Activated naive CD4-positive, alpha-beta T cell treated with anti-CD3 and anti-CD28 coated beads for 36 hours (primary cell): ENCODE data around the gene SPINK4. TPM values are rescaled to one million over a fixed set of nuclear protein-coding genes. Genes with fewer than 3 reads are reported as not detected.

Source experiments
- CTCF ChIA-PET: fragments of 350-600 bp; sonication (Branson Sonifier 250); formaldehyde crosslinking; loops from one replicate; lab custom pipeline; 2021; ENCODE audit warnings: antibody characterized with exemption; lab: Charles Lee
- DNase-seq: peaks from one replicate; pipeline ENCODE4 v3.0.0-alpha.2; 2020
- H3K27ac Mint-ChIP-seq: one replicate; pipeline ENCODE4 v1.8.0; 2021; ENCODE audit warnings: mild to moderate bottlenecking, mixed read lengths
- H3K27me3 Mint-ChIP-seq: one replicate; pipeline ENCODE4 v1.8.0; 2021; ENCODE audit warnings: low read depth, mixed read lengths
- H3K36me3 Mint-ChIP-seq: one replicate; pipeline ENCODE4 v1.8.0; 2021; ENCODE audit warnings: low read depth, mixed read lengths
- H3K4me1 Mint-ChIP-seq: one replicate; pipeline ENCODE4 v1.8.0; 2021; ENCODE audit warnings: low read depth, mixed read lengths
- H3K4me3 Mint-ChIP-seq: one replicate; pipeline ENCODE4 v1.8.0; 2021; ENCODE audit warnings: mild to moderate bottlenecking, moderate library complexity, mixed read lengths
- H3K9me3 Mint-ChIP-seq: one replicate; pipeline ENCODE4 v1.8.0; 2021; ENCODE audit warnings: mixed read lengths
- intact Hi-C: fragments of 100-400 bp; cut with micrococcal nuclease; formaldehyde crosslinking; loops from one replicate; pipeline ENCODE4 v1.15.1; 2023
- total RNA-seq, 2 experiments: library from RNA; stranded (reverse); gene quantifications; one replicate each; pipeline ENCODE4 v1.2.3, GENCODE V29; 2021

Gene SPINK4
- total RNA-seq, 2 experiments from 2014 or later: not detected

DNA sequence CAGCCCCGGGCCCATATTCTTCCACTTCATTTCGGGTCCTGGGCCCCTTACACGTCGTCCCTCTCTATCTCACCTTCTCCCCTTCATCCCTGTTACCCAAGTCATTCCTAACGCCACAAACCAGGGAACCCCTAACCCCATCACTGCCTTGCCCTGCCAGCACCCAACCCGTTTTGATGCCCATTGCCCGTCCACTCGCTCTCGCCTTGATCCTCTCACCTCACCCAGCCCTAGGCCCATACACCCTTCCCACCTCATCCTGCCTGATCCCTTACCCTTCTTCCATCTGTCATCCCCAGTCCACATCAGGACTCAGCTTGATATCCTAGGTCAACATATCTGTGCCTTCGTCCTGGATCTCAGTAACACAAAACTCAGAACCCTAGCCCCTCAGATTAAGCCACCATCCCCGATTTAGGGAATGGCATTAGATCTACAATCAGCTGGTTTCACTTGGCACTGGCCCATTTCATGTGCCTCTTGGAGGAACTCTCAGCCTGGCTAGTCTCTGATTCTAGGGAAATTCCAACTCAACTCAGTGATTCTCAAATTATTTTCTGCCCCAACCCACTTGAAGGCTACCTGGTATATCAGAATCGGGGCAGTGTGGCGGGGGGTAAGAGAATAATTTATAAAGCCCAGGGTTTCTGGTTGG, 25.4 kb downstream of the SPINK4 start:
- Mint-ChIP-seq H3K27me3 (no peaks in the 10 kb centered on the region), H3K4me1 (peaks cover 44% of the 10 kb centered on the region), H3K4me3 (peak overlapping the region; percentile 94), H3K27ac (peak overlapping the region; percentile 98), H3K36me3 (peaks cover 44% of the 10 kb centered on the region), H3K9me3 (no peaks in the 10 kb centered on the region)
- DNase-seq: peak; percentile 18
- CTCF ChIA-PET: interaction anchor here (1.1 kb wide), 1 partner anchor 21 kb away, joined by 4 read pairs; no protein-coding TSS in a partner anchor
- intact Hi-C loops: no loop called here

DNA sequence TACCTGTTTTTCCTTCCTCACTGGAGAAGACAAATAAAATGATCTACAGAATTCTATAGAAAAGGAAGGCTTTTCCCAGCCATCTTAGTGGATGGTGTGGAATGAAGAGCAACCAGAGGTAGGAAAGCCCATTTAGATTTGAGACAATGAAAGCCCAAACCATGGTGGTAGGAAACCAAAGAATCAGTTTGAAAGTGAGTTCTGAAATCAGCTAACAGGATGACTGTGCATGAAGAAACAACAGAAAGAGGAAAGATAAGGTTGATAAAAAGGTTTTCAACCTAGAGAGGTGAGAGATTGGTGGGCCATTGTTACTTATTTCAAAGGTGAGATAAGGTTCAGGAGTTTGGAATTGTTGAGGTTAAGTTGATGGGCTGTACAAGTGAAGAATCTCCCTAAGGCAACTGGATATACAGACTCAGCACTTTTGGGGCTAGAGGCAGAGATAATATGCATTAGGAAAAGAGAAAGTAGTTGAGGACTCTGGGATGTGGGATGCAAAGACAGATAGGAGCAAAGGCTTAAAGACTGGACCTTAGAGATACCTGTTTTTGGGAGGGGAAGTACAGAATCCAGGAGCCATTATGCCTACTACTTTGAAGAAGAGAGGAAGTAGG, 27.3 kb downstream of the SPINK4 start:
- H3K27me3 Mint-ChIP-seq: no peaks in the 10 kb centered on the region
- intact Hi-C loops: no loop called here
- H3K4me1 Mint-ChIP-seq: peaks cover 38% of the 10 kb centered on the region
- no peaks in the 10 kb centered on the region for H3K9me3 Mint-ChIP-seq
- H3K4me3 Mint-ChIP-seq: peak overlapping the region; percentile 9
- peak overlapping the region; percentile 98 for H3K27ac Mint-ChIP-seq
- CTCF ChIA-PET: no interaction called here
- DNase-seq: no peak
- H3K36me3 Mint-ChIP-seq: peaks cover 46% of the 10 kb centered on the region

DNA sequence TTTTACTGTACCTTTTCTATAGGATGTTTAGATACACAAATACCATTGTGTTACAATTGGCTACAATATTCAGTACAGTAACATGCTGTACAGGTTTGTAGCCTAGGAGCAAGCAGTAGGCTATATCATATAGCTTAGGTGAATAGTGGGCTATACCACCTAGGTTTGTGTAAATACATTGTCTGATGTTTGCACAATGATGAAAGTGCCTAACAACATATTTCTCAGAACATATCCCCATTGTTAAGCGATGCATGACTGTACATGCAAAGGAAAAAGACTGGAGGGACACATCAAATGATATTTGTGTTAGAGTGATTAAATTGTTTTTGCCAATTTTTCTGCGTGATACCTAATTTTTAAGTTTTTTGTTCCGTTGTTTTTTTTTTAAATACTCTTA, 30.2 kb downstream of the SPINK4 start:
- CTCF ChIA-PET: interaction anchor here (1.3 kb wide), 1 partner anchor 17 kb away, joined by 4 read pairs; no protein-coding TSS in a partner anchor
- Mint-ChIP-seq H3K27me3 (no peaks in the 10 kb centered on the region), H3K36me3 (peaks cover 43% of the 10 kb centered on the region), H3K27ac (no peak overlapping the region), H3K4me3 (no peak overlapping the region), H3K9me3 (no peaks in the 10 kb centered on the region), H3K4me1 (peaks cover 30% of the 10 kb centered on the region)
- intact Hi-C loops: no loop called here
- DNase-seq: no peak

DNA sequence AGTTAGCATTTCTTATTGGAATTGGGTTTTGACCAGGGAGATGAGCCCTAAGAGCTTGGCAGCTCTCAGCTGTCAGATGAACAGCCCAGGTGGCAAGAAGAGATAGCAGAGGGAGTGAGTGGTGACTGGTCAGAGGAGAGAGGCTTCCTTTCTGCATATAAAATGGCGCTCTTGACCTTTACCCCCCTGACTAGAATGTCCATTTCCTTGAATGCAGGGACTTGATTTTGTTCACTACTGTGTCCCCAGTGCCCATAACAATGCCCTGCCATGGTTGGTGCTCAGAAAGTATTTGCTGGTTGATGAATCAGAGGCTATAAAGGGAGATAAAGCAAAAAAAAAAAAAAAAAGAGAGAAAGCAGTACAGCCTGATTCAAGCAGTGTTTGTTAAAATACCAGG, 32.1 kb downstream of the SPINK4 start:
- no peaks in the 10 kb centered on the region for H3K9me3 Mint-ChIP-seq
- CTCF ChIA-PET: interaction anchor here (0.6 to 1.2 kb wide), 2 partner anchors 15 to 81 kb away, joined by 3 to 7 read pairs; no protein-coding TSS in a partner anchor
- H3K4me3 Mint-ChIP-seq: no peak overlapping the region
- H3K36me3 Mint-ChIP-seq: peaks cover 32% of the 10 kb centered on the region
- DNase-seq: no peak
- intact Hi-C loops: no loop called here
- H3K27ac Mint-ChIP-seq: no peak overlapping the region
- no peaks in the 10 kb centered on the region for H3K27me3 Mint-ChIP-seq
- peaks cover 14% of the 10 kb centered on the region for H3K4me1 Mint-ChIP-seq

DNA sequence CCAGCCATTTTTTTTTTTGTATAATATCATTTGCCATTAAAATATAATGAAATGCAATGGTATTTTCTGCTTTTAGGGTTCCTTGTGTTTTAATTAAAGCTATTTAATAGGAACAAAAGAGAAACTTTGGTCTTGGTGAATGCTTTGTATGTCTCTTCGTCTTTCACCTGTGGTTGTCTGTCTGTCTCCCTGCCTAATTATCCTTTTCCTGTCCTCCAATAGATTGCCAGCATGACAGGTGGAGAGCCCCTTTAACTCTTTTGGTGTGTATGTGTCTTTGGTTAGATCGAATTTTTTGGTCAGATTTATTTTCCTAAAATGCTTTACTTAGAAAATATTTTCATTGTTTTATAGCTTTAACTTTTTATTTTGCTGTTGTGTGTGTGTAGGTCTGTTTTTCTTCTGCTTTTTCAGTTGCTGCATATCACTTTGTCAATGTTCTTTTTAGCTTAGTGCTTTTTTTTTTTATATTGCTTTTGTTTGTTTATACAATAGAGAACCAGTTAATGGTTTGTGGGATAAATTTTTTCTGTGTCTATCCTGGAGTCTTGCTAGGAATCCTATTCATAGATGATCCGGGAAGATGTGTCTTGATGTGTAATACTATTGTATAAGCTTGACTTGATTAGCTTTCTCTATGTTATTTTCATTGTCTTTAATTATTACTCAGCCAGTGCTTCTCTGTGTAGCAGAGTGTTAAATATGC, 33.5 kb downstream of the SPINK4 start:
- Mint-ChIP-seq H3K36me3 (peaks cover 37% of the 10 kb centered on the region), H3K9me3 (no peaks in the 10 kb centered on the region), H3K27ac (no peak overlapping the region), H3K4me3 (no peak overlapping the region), H3K27me3 (no peaks in the 10 kb centered on the region), H3K4me1 (peaks cover 8% of the 10 kb centered on the region)
- DNase-seq: no peak
- intact Hi-C loops: no loop called here
- CTCF ChIA-PET: interaction anchor here (0.7 to 1.2 kb wide), 3 partner anchors 10 to 73 kb away, joined by 4 to 7 read pairs (median 5); no protein-coding TSS in a partner anchor

DNA sequence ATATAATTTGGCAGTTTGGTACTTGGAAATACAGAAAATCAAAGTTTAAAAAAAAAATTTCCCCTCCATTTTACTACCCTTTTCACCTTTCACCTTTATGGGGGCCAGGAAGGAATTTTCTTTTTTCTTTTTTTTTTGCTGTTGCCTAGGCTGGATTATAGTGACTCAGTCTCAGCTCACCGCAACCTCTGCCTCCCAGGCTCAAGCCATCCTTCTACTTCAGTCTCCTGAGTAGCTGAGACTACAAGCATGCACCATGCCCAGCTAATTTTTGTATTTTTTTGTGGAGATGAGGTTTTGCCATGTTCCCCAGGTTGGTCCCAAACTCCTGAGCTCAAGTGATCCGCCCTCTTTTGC, 34.0 kb downstream of the SPINK4 start:
- H3K4me3 Mint-ChIP-seq: no peak overlapping the region
- intact Hi-C loops: no loop called here
- no peaks in the 10 kb centered on the region for H3K9me3 Mint-ChIP-seq
- H3K27me3 Mint-ChIP-seq: no peaks in the 10 kb centered on the region
- peaks cover 37% of the 10 kb centered on the region for H3K36me3 Mint-ChIP-seq
- CTCF ChIA-PET: interaction anchor here (0.7 to 1.1 kb wide), 3 partner anchors 9 to 73 kb away, joined by 3 to 5 read pairs (median 4); no protein-coding TSS in a partner anchor
- DNase-seq: no peak
- H3K4me1 Mint-ChIP-seq: peaks cover 8% of the 10 kb centered on the region
- no peak overlapping the region for H3K27ac Mint-ChIP-seq

DNA sequence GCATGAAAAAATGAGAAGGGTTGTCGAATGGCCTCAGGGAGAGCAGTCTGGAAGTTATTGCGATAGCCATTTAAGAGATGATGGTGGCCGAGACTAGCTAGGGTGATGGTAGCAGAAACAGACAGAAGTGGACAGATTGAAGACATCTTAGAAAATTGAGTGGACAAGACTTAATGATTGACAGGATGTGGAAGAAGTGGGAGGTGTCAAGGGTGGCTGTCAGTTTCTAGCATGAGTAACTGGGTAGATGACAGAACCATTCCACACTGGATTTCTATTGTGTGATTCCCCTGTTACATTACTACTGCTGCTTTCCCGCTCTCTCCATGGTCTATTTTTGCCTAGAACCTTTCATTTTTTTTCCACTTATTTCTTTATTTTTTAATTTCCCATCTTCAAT, 37.5 kb downstream of the SPINK4 start:
- Mint-ChIP-seq H3K27ac (peak overlapping the region; percentile 13), H3K4me3 (no peak overlapping the region), H3K4me1 (peaks cover 7% of the 10 kb centered on the region), H3K9me3 (no peaks in the 10 kb centered on the region), H3K27me3 (no peaks in the 10 kb centered on the region), H3K36me3 (peaks cover 28% of the 10 kb centered on the region)
- intact Hi-C loops: no loop called here
- no peak for DNase-seq
- CTCF ChIA-PET: interaction anchor here (0.8 kb wide), 1 partner anchor 10 kb away, joined by 4 read pairs; no protein-coding TSS in a partner anchor

DNA sequence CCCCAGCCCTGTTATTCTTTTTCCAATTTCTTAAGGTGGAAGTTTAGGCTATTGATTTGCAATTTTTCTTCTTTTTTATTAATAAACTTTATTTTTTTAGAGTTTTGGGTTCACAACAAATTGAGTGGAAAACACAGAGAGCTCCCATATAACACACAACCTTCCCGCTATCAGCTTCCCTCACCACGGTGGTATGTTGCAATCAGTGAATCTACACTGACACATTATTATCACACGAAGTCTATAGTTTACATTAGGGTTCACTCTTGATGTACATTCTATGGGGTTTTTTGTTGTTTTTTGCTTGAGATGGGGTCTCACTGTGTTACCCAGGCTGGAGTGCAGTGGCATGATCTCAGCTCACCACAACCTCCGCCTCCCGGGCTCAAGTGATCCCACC, 45.5 kb downstream of the SPINK4 start:
- intact Hi-C loops: loop anchor here (5.0 kb wide), 1 partner anchor 437 kb away; no protein-coding TSS in a partner anchor
- H3K27ac Mint-ChIP-seq: no peak overlapping the region
- no peaks in the 10 kb centered on the region for H3K9me3 Mint-ChIP-seq
- H3K27me3 Mint-ChIP-seq: no peaks in the 10 kb centered on the region
- no peak overlapping the region for H3K4me3 Mint-ChIP-seq
- H3K4me1 Mint-ChIP-seq: peaks cover 12% of the 10 kb centered on the region
- H3K36me3 Mint-ChIP-seq: peaks cover 3% of the 10 kb centered on the region
- DNase-seq: no peak
- CTCF ChIA-PET: interaction anchor here (0.6 to 2.8 kb wide), 5 partner anchors 32 to 227 kb away, joined by 3 to 15 read pairs (median 3); no protein-coding TSS in a partner anchor

DNA sequence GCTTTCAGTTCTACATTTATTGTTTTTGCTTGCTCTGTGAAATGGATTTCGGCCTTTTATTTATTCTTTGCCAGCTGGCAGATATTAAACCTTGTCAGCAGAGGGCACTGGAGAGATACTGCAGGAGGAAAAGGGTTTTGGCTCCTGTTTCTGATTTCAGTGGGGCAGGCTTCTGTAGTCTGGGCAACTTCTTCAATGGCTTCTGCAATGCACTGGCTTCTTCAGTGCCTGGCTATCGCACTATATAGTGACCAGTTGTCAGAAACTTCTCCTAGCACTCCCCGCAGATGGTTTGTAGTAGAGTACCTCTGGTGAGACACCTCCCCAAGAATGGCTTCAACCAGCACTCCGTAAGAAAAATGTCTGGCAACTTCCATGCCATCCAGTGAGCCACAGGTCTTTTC, 47.1 kb downstream of the SPINK4 start:
- Mint-ChIP-seq H3K9me3 (no peaks in the 10 kb centered on the region), H3K27me3 (no peaks in the 10 kb centered on the region), H3K4me3 (no peak overlapping the region), H3K4me1 (peaks cover 23% of the 10 kb centered on the region), H3K27ac (peak overlapping the region; percentile 46), H3K36me3 (peaks cover 9% of the 10 kb centered on the region)
- intact Hi-C loops: loop anchor here (1.0 to 5.0 kb wide), 6 partner anchors 54 to 435 kb away; partner anchors contain the start of gene AQP3
- DNase-seq: peak; percentile 72
- CTCF ChIA-PET: interaction anchor here (0.6 to 2.8 kb wide), 22 partner anchors 9 to 364 kb away, joined by 3 to 15 read pairs (median 4); no protein-coding TSS in a partner anchor

DNA sequence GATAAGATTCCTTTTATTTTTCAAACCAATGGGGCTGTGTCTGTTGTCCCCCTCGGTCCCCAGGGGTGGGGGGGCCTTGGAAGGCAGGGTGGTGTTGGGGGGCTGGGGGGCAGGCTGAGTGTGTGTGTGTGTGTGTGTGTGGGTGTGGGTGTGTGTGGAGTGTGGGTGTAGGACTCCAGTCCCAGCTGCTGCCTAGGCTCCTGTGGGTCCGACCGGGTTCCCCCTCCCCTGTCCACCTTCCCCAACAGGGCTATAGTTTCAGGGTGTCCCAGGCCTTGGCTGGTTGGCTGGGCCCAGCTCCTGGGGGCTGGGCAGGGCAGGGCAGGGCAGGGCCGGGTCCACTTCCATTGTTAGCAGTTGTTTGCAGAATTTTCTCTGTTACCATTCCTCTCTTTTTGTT, 48.3 kb downstream of the SPINK4 start:
- no peaks in the 10 kb centered on the region for H3K27me3 Mint-ChIP-seq
- no peak overlapping the region for H3K4me3 Mint-ChIP-seq
- CTCF ChIA-PET: interaction anchor here (0.6 to 2.8 kb wide), 10 partner anchors 9 to 165 kb away, joined by 3 to 15 read pairs (median 5); partner anchors contain the start of gene AQP3
- H3K4me1 Mint-ChIP-seq: peaks cover 35% of the 10 kb centered on the region
- peak overlapping the region; percentile 78 for H3K27ac Mint-ChIP-seq
- no peaks in the 10 kb centered on the region for H3K9me3 Mint-ChIP-seq
- H3K36me3 Mint-ChIP-seq: peaks cover 16% of the 10 kb centered on the region
- intact Hi-C loops: loop anchor here (5.0 kb wide), 1 partner anchor 434 kb away; no protein-coding TSS in a partner anchor
- no peak for DNase-seq

DNA sequence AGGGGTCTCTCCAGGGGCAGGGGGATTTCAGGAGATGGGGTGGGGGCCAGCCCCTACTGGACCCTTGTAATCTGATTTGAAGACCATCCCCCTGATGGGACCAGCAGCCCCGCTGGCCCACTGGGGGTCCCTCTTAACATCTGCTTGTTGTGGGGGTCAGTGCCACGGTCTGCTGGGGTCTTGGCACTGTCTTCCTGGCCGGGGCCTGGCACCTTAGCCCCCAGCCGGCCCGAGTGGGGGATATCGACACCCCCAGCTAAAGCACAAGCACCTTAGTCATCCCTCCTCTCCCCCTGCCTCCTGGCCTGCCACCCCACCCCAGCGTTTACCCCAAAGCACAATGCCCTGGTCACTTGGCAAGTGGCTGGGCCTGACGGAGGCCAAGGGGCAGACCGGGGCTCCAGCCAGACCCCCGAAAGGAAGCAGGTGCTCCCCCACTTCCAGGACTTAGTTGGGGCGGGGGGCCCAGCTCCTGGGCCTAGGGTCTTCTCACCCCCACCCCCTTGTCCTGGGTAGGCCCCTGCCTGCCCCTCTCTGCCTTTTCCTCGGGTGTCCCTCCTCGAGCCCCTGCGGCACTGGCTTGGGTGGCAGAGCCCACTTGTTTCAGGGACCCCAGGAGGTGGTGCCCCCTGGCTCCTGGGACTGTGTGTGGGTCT, 49.0 kb downstream of the SPINK4 start:
- Mint-ChIP-seq H3K9me3 (no peaks in the 10 kb centered on the region), H3K27me3 (no peaks in the 10 kb centered on the region), H3K27ac (peak overlapping the region; percentile 99), H3K36me3 (peaks cover 19% of the 10 kb centered on the region), H3K4me1 (peaks cover 41% of the 10 kb centered on the region), H3K4me3 (no peak overlapping the region)
- CTCF ChIA-PET: interaction anchor here (1.4 kb wide), 1 partner anchor 158 kb away, joined by 3 read pairs; the partner anchor contains the start of gene AQP3
- intact Hi-C loops: loop anchor here (5.0 kb wide), 1 partner anchor 433 kb away; no protein-coding TSS in a partner anchor
- DNase-seq: peak; percentile 13
